GM13977 (cell line): Measurements from ENCODE around the gene RAD23A.
"Not testable (repeated sequence)": the region's sequence is repeated elsewhere in the genome, so short reads cannot be mapped to it uniquely, and the experiment has no call there.

Experiments used
- DNase-seq: peaks from one replicate; pipeline ENCODE4 v3.0.0; 2012; ENCODE audit warnings: low spot score
- in situ Hi-C: fragments of 300-500 bp; cut with MboI; formaldehyde crosslinking; loops from one replicate; pipeline ENCODE4 v1.12.0; 2022; ENCODE audit warnings: low sequenced_read_pairs, low pct_unique_long_range_greater_than_20kb, mixed read lengths, inconsistent platforms; ENCODE audit not compliant: unreplicated experiment
- TF ChIP-seq, protein P1 (sequence below): IDR thresholded peaks from 2 replicates; pipeline ENCODE4 v1.5.1; 2012; ENCODE audit warnings: mild to moderate bottlenecking, control low read depth; ENCODE audit not compliant: insufficient read depth; ENCODE audit errors: extremely low read depth, missing control alignments

The RAD23A gene

DNA sequence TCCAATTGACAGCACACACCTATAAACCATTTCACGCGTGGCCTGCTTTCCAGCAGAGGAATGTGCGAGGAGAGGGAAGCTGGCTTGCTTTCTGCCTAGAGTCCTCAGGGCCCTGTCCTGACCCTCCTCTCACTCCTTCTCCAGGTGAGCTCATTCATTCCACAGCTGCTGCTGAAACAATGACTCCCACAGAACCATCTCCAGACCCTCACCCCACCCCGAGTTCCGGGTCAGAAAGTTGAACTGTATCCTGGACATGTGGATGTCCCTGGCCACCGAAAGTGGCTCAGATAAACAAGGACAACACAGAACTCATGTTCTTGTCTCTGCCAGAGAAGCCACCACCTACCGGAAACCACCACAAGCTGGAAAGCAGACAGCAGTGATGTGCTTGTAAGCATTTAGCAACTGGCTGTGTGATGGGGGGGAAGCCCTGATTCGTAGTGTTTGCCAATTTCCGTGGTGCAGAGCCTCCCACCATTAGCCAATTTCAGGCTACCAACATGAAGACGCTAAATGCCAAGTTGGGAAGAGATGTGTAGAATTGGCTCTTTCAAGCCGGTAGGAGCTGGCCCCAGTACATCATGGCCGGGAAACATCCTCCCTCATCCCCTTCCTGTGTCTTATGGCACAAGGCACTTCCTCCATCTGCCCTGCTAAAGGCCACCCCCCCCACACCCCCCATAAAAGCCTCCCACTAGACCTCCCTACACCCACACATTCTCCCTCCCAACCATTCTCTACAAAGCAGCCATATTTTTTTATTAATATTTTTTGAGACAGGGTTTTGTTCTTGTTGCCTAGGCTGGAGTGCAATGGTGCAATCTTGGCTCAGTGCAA lies 31.6 kb upstream of the RAD23A start:
- DNase-seq = no peak
- TF ChIP-seq, protein P1, sequence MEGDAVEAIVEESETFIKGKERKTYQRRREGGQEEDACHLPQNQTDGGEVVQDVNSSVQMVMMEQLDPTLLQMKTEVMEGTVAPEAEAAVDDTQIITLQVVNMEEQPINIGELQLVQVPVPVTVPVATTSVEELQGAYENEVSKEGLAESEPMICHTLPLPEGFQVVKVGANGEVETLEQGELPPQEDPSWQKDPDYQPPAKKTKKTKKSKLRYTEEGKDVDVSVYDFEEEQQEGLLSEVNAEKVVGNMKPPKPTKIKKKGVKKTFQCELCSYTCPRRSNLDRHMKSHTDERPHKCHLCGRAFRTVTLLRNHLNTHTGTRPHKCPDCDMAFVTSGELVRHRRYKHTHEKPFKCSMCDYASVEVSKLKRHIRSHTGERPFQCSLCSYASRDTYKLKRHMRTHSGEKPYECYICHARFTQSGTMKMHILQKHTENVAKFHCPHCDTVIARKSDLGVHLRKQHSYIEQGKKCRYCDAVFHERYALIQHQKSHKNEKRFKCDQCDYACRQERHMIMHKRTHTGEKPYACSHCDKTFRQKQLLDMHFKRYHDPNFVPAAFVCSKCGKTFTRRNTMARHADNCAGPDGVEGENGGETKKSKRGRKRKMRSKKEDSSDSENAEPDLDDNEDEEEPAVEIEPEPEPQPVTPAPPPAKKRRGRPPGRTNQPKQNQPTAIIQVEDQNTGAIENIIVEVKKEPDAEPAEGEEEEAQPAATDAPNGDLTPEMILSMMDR = no peak
- in situ Hi-C loops = no loop called here

DNA sequence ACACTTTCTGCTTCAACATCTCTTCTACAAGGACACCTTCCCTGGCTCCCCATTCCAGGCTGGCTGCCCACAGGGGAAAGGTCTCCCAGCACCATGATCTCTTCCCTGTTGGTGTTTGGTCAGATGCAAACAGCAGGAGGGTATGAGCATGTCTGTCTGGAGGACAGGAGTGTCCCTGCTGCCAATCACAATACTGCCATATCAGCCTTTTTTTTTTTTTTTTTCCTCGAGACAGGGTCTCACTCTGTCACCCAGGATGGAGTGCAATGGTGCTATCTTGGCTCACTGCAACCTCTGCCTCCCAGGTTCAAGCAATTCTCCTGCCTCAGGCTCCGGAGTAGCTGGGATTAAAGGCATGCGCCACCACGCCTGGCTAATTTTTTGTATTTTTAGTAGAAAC lies 29.8 kb upstream of the RAD23A start:
- in situ Hi-C loops = not testable (repeated sequence)

DNA sequence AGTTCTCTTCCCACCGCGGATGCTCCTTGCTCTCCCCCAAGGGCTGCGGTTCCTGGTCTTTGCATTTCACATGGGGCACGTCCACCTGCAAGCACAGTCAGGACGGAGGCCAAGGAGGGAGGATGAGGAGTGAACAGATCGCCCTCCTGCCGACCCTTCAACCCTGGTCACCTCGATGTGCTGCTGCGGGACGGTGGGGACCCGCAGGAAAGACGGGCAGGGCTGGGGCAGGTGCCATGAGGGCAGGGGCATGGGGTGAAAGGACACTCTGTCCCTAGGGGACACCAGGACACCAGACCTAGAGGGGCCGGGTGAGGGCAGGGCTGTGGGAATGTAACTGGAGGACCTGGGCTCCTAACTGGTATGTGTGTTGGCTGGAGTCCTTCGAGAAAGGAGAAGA lies 27.4 kb upstream of the RAD23A start:
- in situ Hi-C loops = no loop called here
- TF ChIP-seq, protein P1 = no peak

More for the DNA sequence above, 29.8 kb upstream of the RAD23A start:
- DNase-seq = not testable (repeated sequence)

DNA sequence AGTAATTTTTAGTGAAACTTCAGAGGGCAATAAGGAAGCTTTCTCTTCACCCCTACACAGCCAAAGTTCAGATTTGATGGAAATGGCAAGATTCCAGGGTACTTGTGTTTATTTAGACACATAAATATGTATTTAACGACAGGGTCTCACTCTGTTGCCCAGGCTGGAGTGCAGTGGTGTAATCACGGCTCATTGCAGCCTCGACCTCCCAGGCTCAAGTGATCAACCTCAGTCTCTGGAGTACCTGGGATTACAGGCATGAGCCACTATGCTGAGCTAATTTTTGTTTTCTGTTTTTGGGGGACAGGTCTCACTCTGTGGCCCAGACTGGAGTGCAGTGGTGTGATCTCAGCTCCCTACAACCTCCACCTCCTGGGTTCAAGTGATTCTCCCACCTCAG lies 24.6 kb upstream of the RAD23A start:
- in situ Hi-C loops = no loop called here
- TF ChIP-seq, protein P1 = no peak
- no peak for DNase-seq

More for the DNA sequence above, 27.4 kb upstream of the RAD23A start:
- DNase-seq = no peak

DNA sequence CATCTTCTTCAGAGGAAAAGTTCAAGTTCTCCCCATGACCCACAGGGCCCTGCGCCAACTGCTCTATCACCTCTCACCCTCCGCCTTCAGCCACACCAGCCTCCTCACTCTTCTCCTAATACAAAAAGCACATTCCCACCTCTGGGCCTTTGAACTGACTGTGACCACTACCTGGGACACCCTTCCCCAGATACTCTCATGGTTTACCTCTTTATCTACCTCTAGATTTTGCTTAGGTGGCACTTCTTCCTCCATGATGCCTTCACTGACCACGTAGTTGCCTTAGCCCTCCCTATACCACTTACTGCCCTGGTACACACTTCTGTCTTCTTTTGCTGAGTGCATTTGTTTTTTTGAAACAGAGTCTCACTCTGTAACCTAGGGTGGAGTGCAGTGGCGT lies 22.7 kb upstream of the RAD23A start:
- in situ Hi-C loops = no loop called here
- TF ChIP-seq, protein P1 = no peak
- DNase-seq = no peak

DNA sequence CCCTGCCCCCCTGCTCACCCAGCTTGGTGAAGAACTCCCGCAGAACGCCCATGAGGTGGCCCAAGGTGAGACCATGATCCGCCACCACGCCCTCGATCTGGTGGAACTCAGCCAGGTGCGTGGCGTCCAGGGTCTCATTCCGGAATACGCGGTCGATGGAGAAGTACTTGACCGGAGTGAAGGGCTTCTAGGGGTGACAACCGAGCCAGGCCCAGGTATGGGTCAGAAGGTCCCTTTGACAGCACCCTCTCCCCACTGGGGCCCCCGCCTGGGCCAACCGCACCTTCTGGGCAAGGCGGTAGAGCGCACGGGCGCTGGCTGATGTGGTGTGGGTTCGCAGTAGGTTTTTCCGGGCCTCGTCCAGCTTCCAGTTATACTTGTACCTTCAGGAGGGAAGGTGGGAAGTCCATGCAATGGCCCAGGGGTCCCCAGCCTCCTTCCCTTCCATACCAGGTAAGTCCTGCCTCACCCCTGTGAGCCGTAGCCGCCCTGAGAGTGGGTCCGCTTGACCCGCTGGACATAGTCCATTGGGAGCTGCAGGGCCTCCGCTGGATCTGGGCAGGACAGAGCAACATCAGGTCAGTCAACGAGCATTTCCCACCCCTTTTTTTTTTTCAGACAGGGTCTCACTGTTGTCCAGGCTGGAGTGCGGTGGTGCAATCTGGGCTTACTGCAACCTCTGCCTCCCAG lies 20.9 kb upstream of the RAD23A start:
- TF ChIP-seq, protein P1 = no peak
- in situ Hi-C loops = no loop called here

More for the DNA sequence above, 20.9 kb upstream of the RAD23A start:
- no peak for DNase-seq
